HEK293 (cell line): Measurements from ENCODE around the gene GOLGA8A.

ENCODE experiments used
- CTCF ChIP-seq: fragments of 450-650 bp; formaldehyde crosslinking; IDR thresholded peaks from 2 replicates; pipeline ENCODE4 v1.5.1; 2016; ENCODE audit warnings: missing biosample characterization, missing genetic modification characterization
- WT1 ChIP-seq: fragments of 450-650 bp; formaldehyde crosslinking; IDR thresholded peaks from 2 replicates; pipeline ENCODE4 v1.5.1; 2016; ENCODE audit warnings: missing biosample characterization, missing genetic modification characterization
- ZNF114 ChIP-seq: fragments of 450-650 bp; formaldehyde crosslinking; IDR thresholded peaks from 2 replicates; pipeline ENCODE4 v1.5.0; 2017; ENCODE audit warnings: missing biosample characterization, missing genetic modification characterization
- ZNF140 ChIP-seq: fragments of 450-650 bp; formaldehyde crosslinking; IDR thresholded peaks from 2 replicates; pipeline ENCODE4 v1.5.1; 2016; ENCODE audit warnings: missing biosample characterization, missing genetic modification characterization
- ZNF302 ChIP-seq: fragments of 450-650 bp; formaldehyde crosslinking; IDR thresholded peaks from 2 replicates; pipeline ENCODE4 v1.5.1; 2016; ENCODE audit warnings: missing biosample characterization, missing genetic modification characterization, low read depth

- TF ChIP-seq CTCF (tag by site-specific recombination) (no peak), WT1 (tag by site-specific recombination) (no peak), ZNF114 (tag by site-specific recombination) (no peak), ZNF140 (tag by site-specific recombination) (no peak), ZNF302 (tag by site-specific recombination) (no peak)
These were observed 43.8 kb upstream of the GOLGA8A start for GRCh38 chr15:34481370-34481769.
